HL-60 (cell line): ENCODE measurements around the gene POLA2.

ENCODE experiments used
- DNase-seq, 2 experiments: peaks; one replicate each; pipeline ENCODE4 v3.0.0-alpha.2; 2010 to 2020; ENCODE audit warnings: low read depth in 1 of 2, low spot score in 1 of 2
- H3K27ac ChIP-seq: fragments of 250-450 bp; sonication (Bioruptor Pico); replicated peaks from 2 replicates; pipeline ENCODE4 v1.5.1; 2020; ENCODE audit warnings: mild to moderate bottlenecking, moderate library complexity
- H3K27me3 ChIP-seq: fragments of 250-450 bp; sonication (Bioruptor Pico); 2 replicates; pipeline ENCODE4 v1.5.1; 2021; ENCODE audit warnings: mild to moderate bottlenecking, moderate library complexity; ENCODE audit not compliant: insufficient read depth, poor library complexity, severe bottlenecking
- H3K4me3 ChIP-seq: replicated peaks from 2 replicates; pipeline ENCODE4 v1.5.1; 2011; ENCODE audit warnings: mild to moderate bottlenecking, control low read depth, low read length; ENCODE audit not compliant: insufficient read depth
- CTCF ChIP-seq: IDR thresholded peaks from one replicate; pipeline ENCODE4 v1.5.1; 2011; ENCODE audit warnings: low read length, control low read depth, inconsistent platforms; ENCODE audit not compliant: insufficient read depth
- GABPA ChIP-seq: IDR thresholded peaks from 2 replicates; pipeline ENCODE4 v1.6.1; 2012; ENCODE audit warnings: low read depth
- POLR2AphosphoS5 ChIP-seq: IDR thresholded peaks from 2 replicates; pipeline ENCODE4 v1.6.1; 2012; ENCODE audit warnings: low read depth
- REST ChIP-seq: IDR thresholded peaks from 2 replicates; pipeline ENCODE4 v1.6.1; 2012; ENCODE audit warnings: low read depth; ENCODE audit not compliant: insufficient replicate concordance
- SPI1 ChIP-seq: IDR thresholded peaks from 2 replicates; pipeline ENCODE4 v1.6.1; 2012; ENCODE audit warnings: low read depth, mild to moderate bottlenecking, borderline replicate concordance

POLA2 gene

GRCh38 chr11:65286686-65287085 is 24.9 kb downstream of the POLA2 start:
- DNase-seq: no peak
- Histone ChIP-seq H3K27ac (no peak overlapping the region), H3K4me3 (no peak overlapping the region), H3K27me3 (no peaks in the 10 kb centered on the region)
- TF ChIP-seq SPI1 (no peak), POLR2AphosphoS5 (no peak), GABPA (no peak), CTCF (no peak), REST (no peak)

- H3K4me3 ChIP-seq: no peak overlapping the region
- DNase-seq: no peak
- no peak for TF ChIP-seq SPI1
- no peak for TF ChIP-seq GABPA
- no peak overlapping the region for H3K27ac ChIP-seq
- H3K27me3 ChIP-seq: no peaks in the 10 kb centered on the region
Observed at GRCh38 chr11:65287601-65288000, 25.8 kb downstream of the POLA2 start.

GRCh38 chr11:65288706-65289536 is 27.2 kb downstream of the POLA2 start:
- no peak overlapping the region for H3K4me3 ChIP-seq
- H3K27ac ChIP-seq: no peak overlapping the region
- peak in 1 of 2 experiments; percentile 37 for DNase-seq
- TF ChIP-seq REST: no peak
- TF ChIP-seq SPI1: no peak
- H3K27me3 ChIP-seq: no peaks in the 10 kb centered on the region

GRCh38 chr11:65290448-65291165 is 28.8 kb downstream of the POLA2 start:
- TF ChIP-seq REST: no peak
- TF ChIP-seq POLR2AphosphoS5: peak; percentile 92
- TF ChIP-seq SPI1: peak; percentile 83
- peak; percentile 39; the same call in 1 of the 2 replicates for TF ChIP-seq GABPA

More at GRCh38 chr11:65290448-65291165, 28.8 kb downstream of the POLA2 start:
- no peak overlapping the region for H3K4me3 ChIP-seq
- peak overlapping the region; percentile 50 for H3K27ac ChIP-seq
- H3K27me3 ChIP-seq: no peaks in the 10 kb centered on the region
- DNase-seq: peak; percentile 96 to 98
